ENCODE measurements around the gene SYNPO. TPM values are rescaled to one million over a fixed set of nuclear protein-coding genes. Genes with fewer than 3 reads are reported as not detected.
A peak's percentile ranks its signal among the peaks of the same experiment; 100 is the strongest.

Gene SYNPO
- total RNA-seq, 1 donor from 2014 or later = 24.5 TPM

GRCh38 chr5:150638053-150638444 is 2.4 kb upstream of the SYNPO start:
- Mint-ChIP-seq H3K27me3 (no peaks in the 10 kb centered on the region), H3K4me1 (ENCODE audit: unreplicated experiment) (peaks cover 67% of the 10 kb centered on the region), H3K9me3 (no peaks in the 10 kb centered on the region), H3K27ac (peak overlapping the region; percentile 83), H3K36me3 (no peaks in the 10 kb centered on the region), H3K4me3 (no peak overlapping the region)
- no peak for DNase-seq (ENCODE audit: extremely low spot score, unreplicated experiment)
- no peak for TF ChIP-seq CTCF (conservative IDR thresholded peaks at IDR 0.05)

- peak overlapping the region; percentile 8 for H3K27ac Mint-ChIP-seq
- no peak for TF ChIP-seq CTCF (conservative IDR thresholded peaks at IDR 0.05)
Measured at GRCh38 chr5:150638488-150639376, 1.7 kb upstream of the SYNPO start.

GRCh38 chr5:150639377-150639692 is 1.1 kb upstream of the SYNPO start:
- no peak overlapping the region for H3K4me3 Mint-ChIP-seq
- no peaks in the 10 kb centered on the region for H3K9me3 Mint-ChIP-seq
- H3K36me3 Mint-ChIP-seq = no peaks in the 10 kb centered on the region
- H3K27ac Mint-ChIP-seq = peak overlapping the region; percentile 8
- H3K27me3 Mint-ChIP-seq = no peaks in the 10 kb centered on the region
- DNase-seq (ENCODE audit: extremely low spot score, unreplicated experiment) = no peak
- TF ChIP-seq CTCF (conservative IDR thresholded peaks at IDR 0.05) = no peak
- H3K4me1 Mint-ChIP-seq (ENCODE audit: unreplicated experiment) = peaks cover 75% of the 10 kb centered on the region

More at GRCh38 chr5:150638488-150639376, 1.7 kb upstream of the SYNPO start:
- no peaks in the 10 kb centered on the region for H3K36me3 Mint-ChIP-seq
- DNase-seq (ENCODE audit: extremely low spot score, unreplicated experiment) = no peak
- H3K4me1 Mint-ChIP-seq (ENCODE audit: unreplicated experiment) = peaks cover 70% of the 10 kb centered on the region
- no peak overlapping the region for H3K4me3 Mint-ChIP-seq
- no peaks in the 10 kb centered on the region for H3K27me3 Mint-ChIP-seq
- H3K9me3 Mint-ChIP-seq = no peaks in the 10 kb centered on the region

GRCh38 chr5:150639751-150640150 is 709 bp upstream of the SYNPO start:
- H3K9me3 Mint-ChIP-seq = no peaks in the 10 kb centered on the region
- peaks cover 79% of the 10 kb centered on the region for H3K4me1 Mint-ChIP-seq (ENCODE audit: unreplicated experiment)
- no peaks in the 10 kb centered on the region for H3K27me3 Mint-ChIP-seq
- H3K4me3 Mint-ChIP-seq = peak overlapping the region; percentile 1
- peak overlapping the region; percentile 53 for H3K27ac Mint-ChIP-seq
- no peaks in the 10 kb centered on the region for H3K36me3 Mint-ChIP-seq
- no peak for TF ChIP-seq CTCF (conservative IDR thresholded peaks at IDR 0.05)
- no peak for DNase-seq (ENCODE audit: extremely low spot score, unreplicated experiment)

- H3K36me3 Mint-ChIP-seq = no peaks in the 10 kb centered on the region
- no peak for DNase-seq (ENCODE audit: extremely low spot score, unreplicated experiment)
- H3K4me1 Mint-ChIP-seq (ENCODE audit: unreplicated experiment) = peaks cover 78% of the 10 kb centered on the region
- H3K27me3 Mint-ChIP-seq = no peaks in the 10 kb centered on the region
- H3K9me3 Mint-ChIP-seq = no peaks in the 10 kb centered on the region
- no peak overlapping the region for H3K4me3 Mint-ChIP-seq
- H3K27ac Mint-ChIP-seq = no peak overlapping the region
- TF ChIP-seq CTCF (conservative IDR thresholded peaks at IDR 0.05) = no peak
Measured at GRCh38 chr5:150641006-150641570, 628 bp downstream of the SYNPO start.

All from type B pancreatic cell (in vitro differentiated cells).